ENCODE measurements around the gene MCHR1. TPM values are rescaled to one million over a fixed set of nuclear protein-coding genes. Genes with fewer than 3 reads are reported as not detected.

MCHR1 gene
- total and polyA plus RNA-seq, 2 of the 4 experiments (the other 2 are of a cell fraction): 1.4 to 3.2 TPM

- TF ChIP-seq MAZ (IDR thresholded peaks at IDR 0.05; ENCODE audit: borderline replicate concordance, low read depth, low read length): no peak
- no peak for TF ChIP-seq USF2 (IDR thresholded peaks at IDR 0.05; ENCODE audit: low read depth, low read length)
Measured at GRCh38 chr22:40680819-40681183, 1.5 kb downstream of the MCHR1 start (continued).

- ChIA-PET CTCF (no interaction called here), POLR2A (ENCODE audit: unreplicated experiment) (no interaction called here)
- TF ChIP-seq NFE2L2 (IDR thresholded peaks at IDR 0.05; ENCODE audit: low read depth, low read length): no peak
- no peak for TF ChIP-seq RCOR1 (IDR thresholded peaks at IDR 0.05; ENCODE audit: insufficient replicate concordance, low read length)
- no peak for TF ChIP-seq RFX5 (IDR thresholded peaks at IDR 0.05; ENCODE audit: low read depth, low read length)
- TF ChIP-seq CTCF (conservative IDR thresholded peaks at IDR 0.05; ENCODE audit: low read depth, low read length): no peak
- no peak for TF ChIP-seq SMC3 (IDR thresholded peaks at IDR 0.05; ENCODE audit: low read depth, low read length)
- TF ChIP-seq USF2 (IDR thresholded peaks at IDR 0.05; ENCODE audit: low read depth, low read length): no peak
- no peak for TF ChIP-seq POLR2A (IDR thresholded peaks at IDR 0.05; ENCODE audit: low read depth, low read length)
- TF ChIP-seq BHLHE40 (IDR thresholded peaks at IDR 0.05; ENCODE audit: low read depth, low read length): no peak
- TF ChIP-seq MAZ (IDR thresholded peaks at IDR 0.05; ENCODE audit: borderline replicate concordance, low read depth, low read length): no peak
- no peak for TF ChIP-seq CHD1 (IDR thresholded peaks at IDR 0.05; ENCODE audit: low read depth, low read length)
- no peak for TF ChIP-seq FOS (IDR thresholded peaks at IDR 0.05; ENCODE audit: low read depth, low read length)
- TF ChIP-seq MXI1 (IDR thresholded peaks at IDR 0.05; ENCODE audit: borderline replicate concordance, low read depth, low read length): no peak
- no peak for TF ChIP-seq RAD21 (IDR thresholded peaks at IDR 0.05; ENCODE audit: low read length)
Measured at GRCh38 chr22:40681451-40681850, 2.2 kb downstream of the MCHR1 start.

More at GRCh38 chr22:40681451-40681850, 2.2 kb downstream of the MCHR1 start:
- Histone ChIP-seq H3K36me3 (ENCODE audit: control insufficient read depth, insufficient read depth, low read length) (no peaks in the 10 kb centered on the region), H3K27ac (ENCODE audit: insufficient read depth, low read length) (no peak overlapping the region), H3K23ac (ENCODE audit: low read depth, low read length) (no peak overlapping the region), H3K9me3 (ENCODE audit: control insufficient read depth, insufficient read depth, low read length) (no peaks in the 10 kb centered on the region), H4K8ac (ENCODE audit: low read depth in 2 of 2, low read length in 2 of 2) (0 out of 4 replicates have a peak overlapping the region, but pooled peaks of 1 of the 2 experiments have one; percentile 21), H2AK5ac (ENCODE audit: low read depth, low read length) (peak overlapping the region; percentile 72; the same call in 1 of the 2 replicates), H2BK20ac (ENCODE audit: low read depth, low read length) (no peak overlapping the region), H4K91ac (ENCODE audit: insufficient read depth, low read depth, low read length) (peak overlapping the region; percentile 4), H3K56ac (ENCODE audit: extremely low read depth, insufficient read depth, low read length) (no peak overlapping the region), H3K4ac (ENCODE audit: low read depth, low read length) (peak overlapping the region; percentile 43; the same call in 1 of the 2 replicates), H4K20me1 (ENCODE audit: insufficient read depth, low read length) (no peaks in the 10 kb centered on the region), H3K18ac (ENCODE audit: low read depth, low read length) (no peak overlapping the region), H3K14ac (replicated peaks; ENCODE audit: low read depth, low read length) (no peak overlapping the region), H2BK15ac (ENCODE audit: low read depth, low read length) (no peak overlapping the region), H3K9ac (ENCODE audit: low read depth, low read length) (no peak overlapping the region), H4K5ac (ENCODE audit: low read depth, low read length) (no peak overlapping the region), H2BK120ac (ENCODE audit: low read depth, low read length) (0 out of 2 replicates have a peak overlapping the region, but pooled peaks have one; percentile 64), H3K79me1 (ENCODE audit: low read depth in 1 of 2, low read length in 2 of 2) (no peaks in the 10 kb centered on the region), H3K27me3 (ENCODE audit: control insufficient read depth, insufficient read depth, low read length) (no peaks in the 10 kb centered on the region), H3K4me2 (ENCODE audit: low read depth, low read length) (no peak overlapping the region), H2AFZ (replicated peaks; ENCODE audit: low read length, poor library complexity) (peak overlapping the region; percentile 73), H2AK9ac (replicated peaks; ENCODE audit: low read depth, low read length, poor library complexity) (peak overlapping the region; percentile 20), H3K4me3 (ENCODE audit: insufficient read depth, low read depth, low read length) (no peak overlapping the region), H2BK5ac (ENCODE audit: low read depth, low read length, poor library complexity, severe bottlenecking) (no peak overlapping the region), H3K4me1 (ENCODE audit: control insufficient read depth, insufficient read depth, low read length) (peaks cover 16% of the 10 kb centered on the region), H3K9me1 (ENCODE audit: insufficient read depth, low read length) (peaks cover 6% of the 10 kb centered on the region; the same call in 1 of the 2 replicates)
- dilution Hi-C loops (cut with HindIII; ENCODE audit: low sequenced_read_pairs, unreplicated experiment) (no loop called here), in situ Hi-C loops (cut with MboI; ENCODE audit: low sequenced_read_pairs) (loop anchor here (5.0 kb wide), 1 partner anchor 81 kb away; no protein-coding TSS in a partner anchor), intact Hi-C loops (cut with micrococcal nuclease) (no loop called here)
- BruUV-seq (replicated peaks): no TSS peak
- ATAC-seq (ENCODE audit: low read depth) (no peak), DNase-seq (no peak)
- WGBS, 2 experiments (ENCODE audit: extremely low coverage in 2 of 2, insufficient read length in 1 of 2): 96% methylated on average over 12 of the region's 19 CpGs; no CpG with 5 or more reads in 1 of the 2 experiments
